ENCODE data around the gene EYS.

The EYS gene

DNA sequence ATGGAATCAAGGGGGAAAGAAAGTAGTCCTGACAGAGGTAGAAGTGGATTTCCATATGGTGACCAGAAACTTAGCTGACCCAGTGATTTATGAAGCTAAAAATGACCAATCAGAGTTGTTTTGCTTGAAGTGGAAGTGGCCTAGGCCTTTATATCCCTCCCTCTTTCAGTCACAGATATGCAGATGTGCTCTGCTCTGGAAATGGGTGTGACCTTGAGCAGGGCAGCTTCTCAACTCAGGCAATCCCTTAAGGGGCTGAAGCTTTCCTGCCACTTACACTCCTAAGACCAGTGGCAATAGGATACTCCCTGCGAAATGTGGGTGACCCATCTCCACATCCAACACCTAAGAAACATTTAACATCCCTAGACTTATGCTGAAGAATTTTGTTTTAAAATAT, 256.6 kb downstream of the EYS start:
- H3K4me3 ChIP-seq (ENCODE audit: control insufficient read depth, low read depth, low read length), result no peak overlapping the region
- no peak for DNase-seq (ENCODE audit: low read depth)
- TF ChIP-seq, protein P1, sequence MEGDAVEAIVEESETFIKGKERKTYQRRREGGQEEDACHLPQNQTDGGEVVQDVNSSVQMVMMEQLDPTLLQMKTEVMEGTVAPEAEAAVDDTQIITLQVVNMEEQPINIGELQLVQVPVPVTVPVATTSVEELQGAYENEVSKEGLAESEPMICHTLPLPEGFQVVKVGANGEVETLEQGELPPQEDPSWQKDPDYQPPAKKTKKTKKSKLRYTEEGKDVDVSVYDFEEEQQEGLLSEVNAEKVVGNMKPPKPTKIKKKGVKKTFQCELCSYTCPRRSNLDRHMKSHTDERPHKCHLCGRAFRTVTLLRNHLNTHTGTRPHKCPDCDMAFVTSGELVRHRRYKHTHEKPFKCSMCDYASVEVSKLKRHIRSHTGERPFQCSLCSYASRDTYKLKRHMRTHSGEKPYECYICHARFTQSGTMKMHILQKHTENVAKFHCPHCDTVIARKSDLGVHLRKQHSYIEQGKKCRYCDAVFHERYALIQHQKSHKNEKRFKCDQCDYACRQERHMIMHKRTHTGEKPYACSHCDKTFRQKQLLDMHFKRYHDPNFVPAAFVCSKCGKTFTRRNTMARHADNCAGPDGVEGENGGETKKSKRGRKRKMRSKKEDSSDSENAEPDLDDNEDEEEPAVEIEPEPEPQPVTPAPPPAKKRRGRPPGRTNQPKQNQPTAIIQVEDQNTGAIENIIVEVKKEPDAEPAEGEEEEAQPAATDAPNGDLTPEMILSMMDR (conservative IDR thresholded peaks at IDR 0.05; ENCODE audit: control insufficient read depth, insufficient read depth, low read depth, low read length), result no peak

- no peak for DNase-seq (ENCODE audit: low read depth)
- H3K4me3 ChIP-seq (ENCODE audit: control insufficient read depth, low read depth, low read length), result no peak overlapping the region
- TF ChIP-seq, protein P1 (conservative IDR thresholded peaks at IDR 0.05; ENCODE audit: control insufficient read depth, insufficient read depth, low read depth, low read length), result no peak
Measured at GRCh38 chr6:65449926-65450325, 257.1 kb downstream of the EYS start.

GRCh38 chr6:65448866-65449265, 258.2 kb downstream of the EYS start:
- DNase-seq (ENCODE audit: low read depth), result no peak
- TF ChIP-seq, protein P1 (conservative IDR thresholded peaks at IDR 0.05; ENCODE audit: control insufficient read depth, insufficient read depth, low read depth, low read length), result no peak
- H3K4me3 ChIP-seq (ENCODE audit: control insufficient read depth, low read depth, low read length), result no peak overlapping the region

DNA sequence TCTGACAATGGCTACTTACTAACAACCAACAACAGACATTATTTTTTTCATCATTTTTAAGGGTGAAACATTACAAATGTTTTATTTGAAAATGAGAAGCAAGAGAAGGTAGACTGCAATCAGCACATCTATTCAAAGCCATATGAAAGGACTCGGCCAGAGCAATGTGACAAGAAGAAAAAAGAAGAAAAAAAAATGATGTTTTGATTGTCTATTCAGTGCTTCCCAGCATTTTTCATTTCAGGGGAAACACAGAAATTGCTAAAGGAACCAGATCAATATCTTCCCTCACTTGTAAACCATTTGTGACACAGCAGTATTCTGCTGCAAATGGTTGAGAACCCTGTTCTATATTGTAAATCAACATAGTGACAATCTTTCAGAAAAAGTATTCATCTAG, 270.7 kb downstream of the EYS start:
- TF ChIP-seq, protein P1 (conservative IDR thresholded peaks at IDR 0.05; ENCODE audit: control insufficient read depth, insufficient read depth, low read depth, low read length), result no peak
- no peak for DNase-seq (ENCODE audit: low read depth)

GRCh38 chr6:65416621-65417020, 290.4 kb downstream of the EYS start:
- no peak overlapping the region for H3K4me3 ChIP-seq (ENCODE audit: control insufficient read depth, low read depth, low read length)
- TF ChIP-seq, protein P1 (conservative IDR thresholded peaks at IDR 0.05; ENCODE audit: control insufficient read depth, insufficient read depth, low read depth, low read length), result no peak
- no peak for DNase-seq (ENCODE audit: low read depth)

More for the DNA sequence above, 270.7 kb downstream of the EYS start:
- no peak overlapping the region for H3K4me3 ChIP-seq (ENCODE audit: control insufficient read depth, low read depth, low read length)

- no peak for DNase-seq (ENCODE audit: low read depth)
- H3K4me3 ChIP-seq (ENCODE audit: control insufficient read depth, low read depth, low read length), result no peak overlapping the region
- TF ChIP-seq, protein P1 (conservative IDR thresholded peaks at IDR 0.05; ENCODE audit: control insufficient read depth, insufficient read depth, low read depth, low read length), result no peak
Measured at GRCh38 chr6:65410309-65410708, 296.7 kb downstream of the EYS start.

- DNase-seq (ENCODE audit: low read depth), result no peak
- no peak overlapping the region for H3K4me3 ChIP-seq (ENCODE audit: control insufficient read depth, low read depth, low read length)
- TF ChIP-seq, protein P1 (conservative IDR thresholded peaks at IDR 0.05; ENCODE audit: control insufficient read depth, insufficient read depth, low read depth, low read length), result no peak
Measured at GRCh38 chr6:65402564-65402963, 304.5 kb downstream of the EYS start.

Measured in fibroblast of mammary gland (primary cell).